Right lobe of liver (tissue), 4 donors: ENCODE data around the gene TRIM24.

Source experiments
- CTCF ChIP-seq, 4 donors: fragments of 200-600 bp in 3 of 4; fragments of 450-650 bp in 1 of 4; IDR thresholded peaks; one replicate each; pipeline versions ENCODE4 v1.5.1 to v1.8.0; 2016 to 2022; ENCODE audit warnings: antibody characterized with exemption in 4 of 4, mild to moderate bottlenecking in 2 of 4
- POLR2A ChIP-seq: fragments of 450-650 bp; IDR thresholded peaks from one replicate; pipeline ENCODE4 v1.6.1; 2017; ENCODE audit warnings: antibody characterized with exemption, mild to moderate bottlenecking
- donor health status: DM: no; HTN: no; CAD: no.
- donor health status: DM: no; HTN: no; CAD: no.
- donor health status: DM: no; HTN: yes; CAD: no.

GRCh38 chr7:138460176-138460648, at the start of gene TRIM24:
- TF ChIP-seq CTCF (IDR thresholded peaks at IDR 0.05) (no peak), POLR2A (peak; percentile 98)
